Panc1 (cell line): ENCODE results near the gene CADM1. TPM values are rescaled to one million over a fixed set of nuclear protein-coding genes. Genes with fewer than 3 reads are reported as not detected.

ENCODE experiments used
- ATAC-seq: fragments of 200-7000 bp; cut with Tn5 transposase; 2 replicates; pipeline ENCODE4 v1.9.1; 2020; ENCODE audit warnings: mild to moderate bottlenecking, moderate library complexity
- BruUV-seq: library from RNA; stranded (reverse); fragments of 400-500 nt; replicated peaks from 2 replicates; lab custom pipeline; 2021; lab: Mats Ljungman, UMichigan
- CTCF ChIA-PET: fragments of 300-600 bp; sonication (Branson Sonifier 250); formaldehyde crosslinking; loops from one replicate; lab custom pipeline; 2022; ENCODE audit warnings: antibody characterized with exemption; lab: Charles Lee
- POLR2A ChIA-PET: fragments of 300-600 bp; sonication (Branson Sonifier 250); formaldehyde crosslinking; loops from one replicate; lab custom pipeline; 2022; ENCODE audit warnings: antibody characterized with exemption; lab: Charles Lee
- DNase-seq: peaks from one replicate; pipeline ENCODE4 v3.0.0-alpha.2; 2010; ENCODE audit warnings: low read depth, low spot score
- H3K27ac ChIP-seq: 2 replicates; pipeline ENCODE4 v1.5.1; 2011; ENCODE audit warnings: mild to moderate bottlenecking, low read length, inconsistent platforms
- H3K27me3 ChIP-seq: fragments of 200-500 bp; sonication (Bioruptor generic); 2 replicates; pipeline ENCODE4 v1.6.0; 2014; ENCODE audit warnings: low read length, inconsistent platforms; ENCODE audit not compliant: control insufficient read depth, insufficient read depth
- H3K36me3 ChIP-seq: fragments of 200-500 bp; sonication (Bioruptor generic); 2 replicates; pipeline ENCODE4 v1.5.1; 2014; ENCODE audit warnings: inconsistent platforms, mild to moderate bottlenecking, low read length, moderate library complexity; ENCODE audit not compliant: control insufficient read depth, insufficient read depth
- H3K4me1 ChIP-seq: 2 replicates; pipeline ENCODE4 v1.5.1; 2011; ENCODE audit warnings: inconsistent platforms, mild to moderate bottlenecking, low read length, moderate library complexity; ENCODE audit not compliant: control insufficient read depth, insufficient read depth
- H3K4me3 ChIP-seq, 2 experiments: 2 replicates each; pipeline ENCODE4 v1.5.1; 2011 to 2012; ENCODE audit warnings: low read depth in 2 of 2, low read length in 2 of 2, mild to moderate bottlenecking in 2 of 2, inconsistent platforms in 1 of 2, moderate library complexity in 1 of 2
- H3K9me3 ChIP-seq: fragments of 200-500 bp; sonication (Bioruptor generic); 2 replicates; pipeline ENCODE4 v1.5.1; 2014; ENCODE audit warnings: low read depth, mild to moderate bottlenecking, inconsistent platforms, low read length, moderate library complexity; ENCODE audit not compliant: control insufficient read depth, insufficient read depth
- POLR2AphosphoS5 ChIP-seq: IDR thresholded peaks from 2 replicates; pipeline ENCODE4 v1.6.1; 2012; ENCODE audit warnings: mild to moderate bottlenecking, low read depth, low read length, moderate library complexity
- SIN3A ChIP-seq: IDR thresholded peaks from 2 replicates; pipeline ENCODE4 v1.6.1; 2012; ENCODE audit warnings: low read depth, mild to moderate bottlenecking, low read length, moderate library complexity, borderline replicate concordance; ENCODE audit not compliant: insufficient read depth
- TCF7L2 ChIP-seq: IDR thresholded peaks from 2 replicates; pipeline ENCODE4 v1.6.1; 2011; ENCODE audit warnings: mild to moderate bottlenecking, low read depth, low read length, inconsistent platforms
- in situ Hi-C: cut with HindIII; loops from 2 replicates; pipeline ENCODE4 v1.10.0; 2016; ENCODE audit warnings: low sequenced_read_pairs, low pct_unique_long_range_greater_than_20kb
- intact Hi-C: fragments of 100-400 bp; cut with micrococcal nuclease; formaldehyde crosslinking; loops from one replicate; pipeline ENCODE4 v1.10.0; 2022; ENCODE audit not compliant: unreplicated experiment
- total RNA-seq: library from RNA; stranded (reverse); gene quantifications from one replicate; pipeline ENCODE4 v1.2.1, GENCODE V29; 2021; ENCODE audit not compliant: unreplicated experiment
- TF ChIP-seq, protein P1 (sequence below): fragments of 450-650 bp; IDR thresholded peaks from 2 replicates; pipeline ENCODE4 v1.5.1; 2017; ENCODE audit warnings: mild to moderate bottlenecking
- TF ChIP-seq, protein P2 (sequence below), 2 experiments: IDR thresholded peaks; 2 replicates each; pipeline ENCODE4 v1.6.1; 2011 to 2012; ENCODE audit warnings: low read depth in 2 of 2, control low read depth in 1 of 2, low read length in 1 of 2, mild to moderate bottlenecking in 1 of 2, moderate library complexity in 1 of 2; ENCODE audit not compliant: insufficient read depth in 1 of 2

Gene CADM1
- total RNA-seq, 1 experiment from 2014 or later, result 3.9 TPM

DNA sequence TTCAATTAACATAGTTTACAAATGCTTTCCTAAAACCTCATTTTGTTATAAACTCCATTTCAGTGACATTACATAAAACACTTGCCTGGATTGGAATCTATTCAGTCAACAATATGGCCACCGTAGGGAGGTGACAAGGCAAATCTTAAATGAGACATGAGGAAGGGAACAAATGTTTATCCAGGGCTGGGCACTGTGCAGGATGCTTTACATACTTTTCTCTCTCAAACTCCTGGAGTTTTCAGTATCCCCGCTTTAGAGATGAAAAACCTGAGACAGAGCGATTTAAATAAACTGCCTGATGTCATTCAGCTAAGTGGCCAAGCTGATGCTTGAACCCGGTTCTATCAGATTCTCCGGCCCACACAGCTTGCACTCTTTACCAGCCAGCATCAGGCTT is 259.9 kb downstream of the CADM1 start:
- Histone ChIP-seq H3K4me1 (no peaks in the 10 kb centered on the region), H3K27ac (no peak overlapping the region), H3K27me3 (no peaks in the 10 kb centered on the region), H3K36me3 (no peaks in the 10 kb centered on the region), H3K9me3 (no peaks in the 10 kb centered on the region), H3K4me3 (no peak overlapping the region)
- intact Hi-C loops, result no loop called here
- TF ChIP-seq TCF7L2 (no peak), POLR2AphosphoS5 (no peak), SIN3A (no peak)
- TF ChIP-seq, protein P1, sequence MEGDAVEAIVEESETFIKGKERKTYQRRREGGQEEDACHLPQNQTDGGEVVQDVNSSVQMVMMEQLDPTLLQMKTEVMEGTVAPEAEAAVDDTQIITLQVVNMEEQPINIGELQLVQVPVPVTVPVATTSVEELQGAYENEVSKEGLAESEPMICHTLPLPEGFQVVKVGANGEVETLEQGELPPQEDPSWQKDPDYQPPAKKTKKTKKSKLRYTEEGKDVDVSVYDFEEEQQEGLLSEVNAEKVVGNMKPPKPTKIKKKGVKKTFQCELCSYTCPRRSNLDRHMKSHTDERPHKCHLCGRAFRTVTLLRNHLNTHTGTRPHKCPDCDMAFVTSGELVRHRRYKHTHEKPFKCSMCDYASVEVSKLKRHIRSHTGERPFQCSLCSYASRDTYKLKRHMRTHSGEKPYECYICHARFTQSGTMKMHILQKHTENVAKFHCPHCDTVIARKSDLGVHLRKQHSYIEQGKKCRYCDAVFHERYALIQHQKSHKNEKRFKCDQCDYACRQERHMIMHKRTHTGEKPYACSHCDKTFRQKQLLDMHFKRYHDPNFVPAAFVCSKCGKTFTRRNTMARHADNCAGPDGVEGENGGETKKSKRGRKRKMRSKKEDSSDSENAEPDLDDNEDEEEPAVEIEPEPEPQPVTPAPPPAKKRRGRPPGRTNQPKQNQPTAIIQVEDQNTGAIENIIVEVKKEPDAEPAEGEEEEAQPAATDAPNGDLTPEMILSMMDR, result no peak
- TF ChIP-seq, protein P2, sequence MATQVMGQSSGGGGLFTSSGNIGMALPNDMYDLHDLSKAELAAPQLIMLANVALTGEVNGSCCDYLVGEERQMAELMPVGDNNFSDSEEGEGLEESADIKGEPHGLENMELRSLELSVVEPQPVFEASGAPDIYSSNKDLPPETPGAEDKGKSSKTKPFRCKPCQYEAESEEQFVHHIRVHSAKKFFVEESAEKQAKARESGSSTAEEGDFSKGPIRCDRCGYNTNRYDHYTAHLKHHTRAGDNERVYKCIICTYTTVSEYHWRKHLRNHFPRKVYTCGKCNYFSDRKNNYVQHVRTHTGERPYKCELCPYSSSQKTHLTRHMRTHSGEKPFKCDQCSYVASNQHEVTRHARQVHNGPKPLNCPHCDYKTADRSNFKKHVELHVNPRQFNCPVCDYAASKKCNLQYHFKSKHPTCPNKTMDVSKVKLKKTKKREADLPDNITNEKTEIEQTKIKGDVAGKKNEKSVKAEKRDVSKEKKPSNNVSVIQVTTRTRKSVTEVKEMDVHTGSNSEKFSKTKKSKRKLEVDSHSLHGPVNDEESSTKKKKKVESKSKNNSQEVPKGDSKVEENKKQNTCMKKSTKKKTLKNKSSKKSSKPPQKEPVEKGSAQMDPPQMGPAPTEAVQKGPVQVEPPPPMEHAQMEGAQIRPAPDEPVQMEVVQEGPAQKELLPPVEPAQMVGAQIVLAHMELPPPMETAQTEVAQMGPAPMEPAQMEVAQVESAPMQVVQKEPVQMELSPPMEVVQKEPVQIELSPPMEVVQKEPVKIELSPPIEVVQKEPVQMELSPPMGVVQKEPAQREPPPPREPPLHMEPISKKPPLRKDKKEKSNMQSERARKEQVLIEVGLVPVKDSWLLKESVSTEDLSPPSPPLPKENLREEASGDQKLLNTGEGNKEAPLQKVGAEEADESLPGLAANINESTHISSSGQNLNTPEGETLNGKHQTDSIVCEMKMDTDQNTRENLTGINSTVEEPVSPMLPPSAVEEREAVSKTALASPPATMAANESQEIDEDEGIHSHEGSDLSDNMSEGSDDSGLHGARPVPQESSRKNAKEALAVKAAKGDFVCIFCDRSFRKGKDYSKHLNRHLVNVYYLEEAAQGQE (IDR thresholded peaks at IDR 0.05; ENCODE audit: insufficient read depth in 1 of 2, low read depth in 2 of 2, low read length in 1 of 2), result no peak
- ATAC-seq, result no peak
- in situ Hi-C loops, result no loop called here
- ChIA-PET POLR2A (no interaction called here), CTCF (no interaction called here)
- BruUV-seq, result no TSS peak
- no peak for DNase-seq

DNA sequence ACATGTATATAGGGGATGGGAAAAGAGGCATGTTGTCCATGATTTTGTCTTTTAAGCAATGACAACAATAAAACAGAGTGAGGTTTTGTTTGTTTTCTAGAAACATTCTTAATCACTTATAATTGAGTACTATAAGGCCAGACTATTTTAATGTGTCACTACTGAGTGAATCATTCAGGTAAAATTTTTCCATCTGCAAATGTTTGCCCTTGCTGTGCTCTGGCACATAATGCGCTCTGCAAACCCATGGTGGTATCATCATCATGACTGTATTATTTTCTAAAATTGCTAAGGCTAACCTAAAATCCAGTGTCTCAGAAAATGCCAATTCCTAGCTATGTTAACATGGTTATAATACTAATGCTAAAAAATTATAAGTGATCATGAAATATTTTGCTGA is 261.2 kb downstream of the CADM1 start:
- no peak for TF ChIP-seq TCF7L2
- TF ChIP-seq SIN3A, result no peak
- TF ChIP-seq, protein P1, result no peak
- no peak for TF ChIP-seq POLR2AphosphoS5
- TF ChIP-seq, protein P2 (IDR thresholded peaks at IDR 0.05; ENCODE audit: insufficient read depth in 1 of 2, low read depth in 2 of 2, low read length in 1 of 2), result no peak
- DNase-seq (no peak), ATAC-seq (no peak)
- no peaks in the 10 kb centered on the region for H3K36me3 ChIP-seq
- no peaks in the 10 kb centered on the region for H3K4me1 ChIP-seq
- intact Hi-C loops (no loop called here), in situ Hi-C loops (no loop called here)
- no peak overlapping the region for H3K27ac ChIP-seq
- no peaks in the 10 kb centered on the region for H3K27me3 ChIP-seq
- no peaks in the 10 kb centered on the region for H3K9me3 ChIP-seq
- POLR2A ChIA-PET, result no interaction called here
- CTCF ChIA-PET, result no interaction called here
- no peak overlapping the region for H3K4me3 ChIP-seq
- no TSS peak for BruUV-seq
